Endodermal cell (in vitro differentiated cells): ENCODE results near the gene CCDC88A. TPM values are rescaled to one million over a fixed set of nuclear protein-coding genes. Genes with fewer than 3 reads are reported as not detected.

Experiments
- DNase-seq: peaks from one replicate; pipeline ENCODE4 v3.0.0-alpha.2; 2017
- H3K27ac ChIP-seq: 2 replicates; pipeline ENCODE4 v1.5.1; 2013; ENCODE audit warnings: mild to moderate bottlenecking, low read depth, low read length, moderate library complexity
- H3K27me3 ChIP-seq: 2 replicates; pipeline ENCODE4 v1.6.1; 2013; ENCODE audit warnings: mild to moderate bottlenecking, low read length, moderate library complexity; ENCODE audit not compliant: insufficient read depth, control insufficient read depth, poor library complexity, severe bottlenecking
- H3K36me3 ChIP-seq: 2 replicates; pipeline ENCODE4 v1.7.0; 2013; ENCODE audit warnings: mild to moderate bottlenecking, low read length, moderate library complexity; ENCODE audit not compliant: control insufficient read depth, insufficient read depth
- H3K4me1 ChIP-seq: one replicate; pipeline ENCODE4 v1.7.0; 2013; ENCODE audit warnings: low read length; ENCODE audit not compliant: control insufficient read depth, insufficient read depth
- H3K4me3 ChIP-seq: 2 replicates; pipeline ENCODE4 v1.5.1; 2013; ENCODE audit warnings: mild to moderate bottlenecking, low read length, moderate library complexity
- H3K9ac ChIP-seq: 2 replicates; pipeline ENCODE4 v1.6.1; 2013; ENCODE audit warnings: mild to moderate bottlenecking, low read length, moderate library complexity; ENCODE audit not compliant: poor library complexity, severe bottlenecking; ENCODE audit errors: extremely low read depth
- H3K9me3 ChIP-seq: 2 replicates; pipeline ENCODE4 v1.6.1; 2013; ENCODE audit warnings: mild to moderate bottlenecking, low read length, moderate library complexity; ENCODE audit not compliant: control insufficient read depth
- H3K27ac Mint-ChIP-seq: 2 replicates; pipeline ENCODE4 v1.8.0; 2020; ENCODE audit warnings: mixed read lengths
- H3K27me3 Mint-ChIP-seq: 2 replicates; pipeline ENCODE4 v1.8.0; 2021; ENCODE audit warnings: mild to moderate bottlenecking, mixed read lengths; ENCODE audit not compliant: insufficient read depth
- H3K36me3 Mint-ChIP-seq: 2 replicates; pipeline ENCODE4 v1.8.0; 2020; ENCODE audit warnings: low read depth, mixed read lengths
- H3K4me1 Mint-ChIP-seq: 2 replicates; pipeline ENCODE4 v1.8.0; 2020; ENCODE audit warnings: mixed read lengths
- H3K4me3 Mint-ChIP-seq: 2 replicates; pipeline ENCODE4 v1.8.0; 2020; ENCODE audit warnings: mild to moderate bottlenecking, moderate library complexity, mixed read lengths
- H3K9me3 Mint-ChIP-seq: 2 replicates; pipeline ENCODE4 v1.8.0; 2020; ENCODE audit warnings: mild to moderate bottlenecking, mixed read lengths
- WGBS, 2 experiments: methylation state at CpG; one replicate each; pipeline versions ENCODE4 v1.1.5 to v1.1.7; 2013; ENCODE audit warnings: missing lambda C conversion rate in 2 of 2, mixed read lengths in 1 of 2; ENCODE audit not compliant: insufficient coverage in 1 of 2, insufficient read length in 1 of 2; 5-methylcytosine and 5-hydroxymethylcytosine counted together
- total RNA-seq, 2 donors: library from RNA; stranded (reverse); fragmentation: NEBNext Ultra II Directional in 1 of 2; extraction: Animal tissue kit (Norgen Biotek cat#: 25700) in 1 of 2; gene quantifications; 2 replicates in 1 of 2; 3 replicates in 1 of 2; pipeline ENCODE4 v1.2.1, GENCODE V29; 2021
- TF ChIP-seq, protein P1 (sequence below): fragments of 200-600 bp; sonication (generic); conservative IDR thresholded peaks from 2 replicates; pipeline ENCODE4 v1.5.0; 2021; ENCODE audit warnings: antibody characterized with exemption, mild to moderate bottlenecking

Gene CCDC88A
- total RNA-seq, 2 donors from 2014 or later: 84.2 to 88.4 TPM

DNA sequence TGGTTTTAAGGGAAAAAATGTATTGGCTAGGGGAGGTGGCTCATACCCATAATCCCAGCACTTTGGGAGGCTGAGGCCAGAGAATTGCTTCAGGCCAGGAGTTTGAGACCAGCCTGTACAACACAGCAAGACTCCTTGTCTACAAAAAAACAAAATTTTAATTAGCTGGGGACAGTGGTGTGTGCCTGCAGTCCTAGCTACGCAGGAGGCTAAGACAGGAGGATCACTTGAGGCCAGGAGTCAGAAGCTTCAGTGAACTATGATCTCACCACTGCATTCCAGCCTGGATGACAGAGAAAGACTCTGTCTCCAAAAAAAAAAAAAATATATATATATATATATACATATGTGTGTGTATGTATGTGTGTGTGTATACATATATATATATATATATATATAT lies 18.5 kb downstream of the CCDC88A start:
- Mint-ChIP-seq H3K9me3 (no peaks in the 10 kb centered on the region), H3K27ac (no peak overlapping the region), H3K27me3 (no peaks in the 10 kb centered on the region), H3K36me3 (peaks cover 20% of the 10 kb centered on the region), H3K4me1 (no peaks in the 10 kb centered on the region), H3K4me3 (no peak overlapping the region)
- no peak overlapping the region for H3K27ac ChIP-seq
- 80 to 97% methylated on average over 1 of the region's 1 CpG for WGBS, 2 experiments
- peaks cover 24% of the 10 kb centered on the region for H3K36me3 ChIP-seq
- no peaks in the 10 kb centered on the region for H3K4me1 ChIP-seq
- no peak overlapping the region for H3K9ac ChIP-seq
- no peaks in the 10 kb centered on the region for H3K27me3 ChIP-seq
- no peaks in the 10 kb centered on the region for H3K9me3 ChIP-seq
- no peak overlapping the region for H3K4me3 ChIP-seq
- no peak for DNase-seq
- TF ChIP-seq, protein P1, sequence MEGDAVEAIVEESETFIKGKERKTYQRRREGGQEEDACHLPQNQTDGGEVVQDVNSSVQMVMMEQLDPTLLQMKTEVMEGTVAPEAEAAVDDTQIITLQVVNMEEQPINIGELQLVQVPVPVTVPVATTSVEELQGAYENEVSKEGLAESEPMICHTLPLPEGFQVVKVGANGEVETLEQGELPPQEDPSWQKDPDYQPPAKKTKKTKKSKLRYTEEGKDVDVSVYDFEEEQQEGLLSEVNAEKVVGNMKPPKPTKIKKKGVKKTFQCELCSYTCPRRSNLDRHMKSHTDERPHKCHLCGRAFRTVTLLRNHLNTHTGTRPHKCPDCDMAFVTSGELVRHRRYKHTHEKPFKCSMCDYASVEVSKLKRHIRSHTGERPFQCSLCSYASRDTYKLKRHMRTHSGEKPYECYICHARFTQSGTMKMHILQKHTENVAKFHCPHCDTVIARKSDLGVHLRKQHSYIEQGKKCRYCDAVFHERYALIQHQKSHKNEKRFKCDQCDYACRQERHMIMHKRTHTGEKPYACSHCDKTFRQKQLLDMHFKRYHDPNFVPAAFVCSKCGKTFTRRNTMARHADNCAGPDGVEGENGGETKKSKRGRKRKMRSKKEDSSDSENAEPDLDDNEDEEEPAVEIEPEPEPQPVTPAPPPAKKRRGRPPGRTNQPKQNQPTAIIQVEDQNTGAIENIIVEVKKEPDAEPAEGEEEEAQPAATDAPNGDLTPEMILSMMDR: no peak

DNA sequence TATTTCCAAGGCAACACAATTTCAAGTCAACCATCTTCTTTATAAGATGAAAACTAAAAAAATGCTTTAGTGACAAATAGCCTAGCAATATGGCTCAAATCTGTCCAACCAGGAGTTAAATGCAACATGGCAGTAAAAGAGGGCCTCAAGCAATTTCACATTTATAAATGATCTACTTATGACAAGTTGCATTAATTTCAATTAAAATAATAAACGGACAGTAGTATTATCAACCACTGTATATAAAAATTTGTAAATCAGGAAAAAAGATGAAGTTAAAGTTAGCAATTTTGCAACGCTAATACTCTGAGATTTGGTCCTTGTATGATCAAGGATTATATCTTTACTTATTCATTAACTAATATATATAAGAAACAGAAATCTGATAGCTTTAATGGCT lies 19.3 kb downstream of the CCDC88A start:
- TF ChIP-seq, protein P1: no peak
- Histone ChIP-seq H3K9ac (no peak overlapping the region), H3K9me3 (no peaks in the 10 kb centered on the region), H3K4me1 (no peaks in the 10 kb centered on the region), H3K36me3 (peaks cover 21% of the 10 kb centered on the region), H3K27ac (no peak overlapping the region), H3K27me3 (no peaks in the 10 kb centered on the region), H3K4me3 (no peak overlapping the region)
- Mint-ChIP-seq H3K27ac (no peak overlapping the region), H3K4me3 (no peak overlapping the region), H3K9me3 (no peaks in the 10 kb centered on the region), H3K4me1 (no peaks in the 10 kb centered on the region), H3K36me3 (peaks cover 17% of the 10 kb centered on the region), H3K27me3 (no peaks in the 10 kb centered on the region)
- no peak for DNase-seq
- WGBS, 2 experiments: no CpG with 5 or more reads among the region's 2 CpGs

DNA sequence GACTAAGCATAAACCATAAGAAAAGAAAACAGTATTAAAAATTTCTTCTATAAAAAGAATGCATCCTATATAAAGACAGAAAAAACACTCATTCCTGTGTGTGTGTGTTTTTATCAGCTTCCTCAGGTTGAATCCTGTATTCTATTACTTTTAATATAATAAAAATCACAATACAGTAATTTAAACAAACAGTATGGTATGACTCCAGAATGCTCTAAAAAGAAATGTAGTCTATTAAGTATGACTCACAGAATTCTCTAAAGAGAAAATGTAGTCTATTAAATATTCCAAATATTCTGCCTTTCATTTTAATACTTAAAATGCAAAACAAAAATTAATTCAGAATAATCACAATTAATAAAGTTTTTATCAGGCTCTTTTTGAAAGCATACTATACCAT lies 19.8 kb downstream of the CCDC88A start:
- Mint-ChIP-seq H3K4me3 (no peak overlapping the region), H3K36me3 (peaks cover 17% of the 10 kb centered on the region), H3K27ac (no peak overlapping the region), H3K27me3 (no peaks in the 10 kb centered on the region), H3K4me1 (no peaks in the 10 kb centered on the region), H3K9me3 (no peaks in the 10 kb centered on the region)
- H3K9me3 ChIP-seq: no peaks in the 10 kb centered on the region
- H3K27me3 ChIP-seq: no peaks in the 10 kb centered on the region
- no peak overlapping the region for H3K27ac ChIP-seq
- H3K4me3 ChIP-seq: no peak overlapping the region
- no peaks in the 10 kb centered on the region for H3K4me1 ChIP-seq
- TF ChIP-seq, protein P1: no peak
- peaks cover 16% of the 10 kb centered on the region for H3K36me3 ChIP-seq
- no peak for DNase-seq
- H3K9ac ChIP-seq: no peak overlapping the region
